Body of pancreas (tissue), 4 donors: ENCODE measurements around the gene STX4. TPM values are rescaled to one million over a fixed set of nuclear protein-coding genes. Genes with fewer than 3 reads are reported as not detected.

ENCODE experiments used
- ATAC-seq: fragments of 150-250 bp; one replicate; pipeline ENCODE4 v1.9.1; 2016
- DNase-seq, 4 donors: peaks; one replicate each; pipeline ENCODE4 v3.0.0-alpha.2; 2019
- H3K27ac ChIP-seq, 4 donors: fragments of 200-600 bp; sonication (generic); 1 replicate in 3 of 4; 2 replicates in 1 of 4; pipeline versions ENCODE4 v1.5.1 to v1.6.1; 2016 to 2019; ENCODE audit warnings: mild to moderate bottlenecking in 1 of 4, mixed read lengths in 1 of 4, moderate library complexity in 1 of 4
- H3K27me3 ChIP-seq, 2 donors: fragments of 200-600 bp; sonication (generic); one replicate each; pipeline ENCODE4 v1.6.0; 2016; ENCODE audit warnings: mild to moderate bottlenecking in 1 of 2
- H3K36me3 ChIP-seq, 2 donors: fragments of 200-600 bp; sonication (generic); replicated peaks in 1 of 2; 2 replicates each; pipeline ENCODE4 v1.5.1; 2016; ENCODE audit warnings: low read depth in 2 of 2; ENCODE audit not compliant: insufficient read depth in 1 of 2
- H3K4me1 ChIP-seq: fragments of 200-600 bp; sonication (generic); one replicate; pipeline ENCODE4 v1.6.0; 2016
- H3K4me3 ChIP-seq, 2 donors: fragments of 200-600 bp; sonication (generic); 1 replicate in 1 of 2; 2 replicates in 1 of 2; pipeline ENCODE4 v1.5.1; 2016 to 2019
- H3K9me3 ChIP-seq, 3 donors: fragments of 200-600 bp; sonication (generic); 1 replicate in 2 of 3; 2 replicates in 1 of 3; pipeline ENCODE4 v1.5.1; 2016
- CTCF ChIP-seq, 7 experiments: fragments of 450-650 bp in 4 of 7; fragments of 200-600 bp in 3 of 7; sonication (generic) in 3 of 7; IDR thresholded peaks; one replicate each; pipeline ENCODE4 v1.5.1; 2016 to 2019; ENCODE audit warnings: antibody characterized with exemption in 7 of 7
- POLR2A ChIP-seq, 3 donors: fragments of 450-650 bp; IDR thresholded peaks; one replicate each; pipeline ENCODE4 v1.6.1; 2016; ENCODE audit warnings: antibody characterized with exemption in 3 of 3, mild to moderate bottlenecking in 2 of 3
- WGBS, 2 donors: methylation state at CpG; one replicate each; pipeline ENCODE4 v1.1.5; 2017; 5-methylcytosine and 5-hydroxymethylcytosine counted together
- intact Hi-C: fragments of 100-400 bp; cut with DNase I; formaldehyde crosslinking; loops from one replicate; pipeline ENCODE4 v1.15.1; 2023
- total RNA-seq, 2 donors: library from RNA; depleted of rRNA; stranded (reverse); fragments of >200 nt; gene quantifications; one replicate each; pipeline ENCODE4 v1.1.0, GENCODE V29; 2016

Gene STX4
- total RNA-seq, 2 donors from 2014 or later: 25.9 to 38.6 TPM

DNA sequence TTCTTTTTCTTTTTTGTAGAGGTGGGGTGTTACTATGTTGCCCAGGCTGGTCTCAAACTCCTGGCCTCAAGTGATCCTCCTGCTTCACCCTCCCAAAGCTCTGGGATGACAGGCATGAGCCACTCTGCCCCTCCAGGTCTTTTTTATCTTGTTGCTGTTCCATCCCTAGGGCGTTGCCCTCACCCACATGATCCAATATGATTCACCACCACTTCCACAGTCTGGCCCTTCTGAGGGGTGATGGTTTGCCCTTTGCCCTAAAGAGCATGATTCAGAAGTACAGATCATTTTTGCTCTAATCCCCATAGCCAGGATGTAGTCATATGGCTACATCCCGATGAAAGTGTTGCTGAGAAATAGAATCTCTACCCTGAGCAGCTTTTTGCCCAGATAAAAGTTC is 18.8 kb downstream of the STX4 start:
- Histone ChIP-seq H3K27ac (no peak overlapping the region), H3K4me3 (no peak overlapping the region), H3K4me1 (no peaks in the 10 kb centered on the region), H3K27me3 (no peaks in the 10 kb centered on the region), H3K36me3 (no peaks in the 10 kb centered on the region), H3K9me3 (no peaks in the 10 kb centered on the region)
- DNase-seq: peak in 1 of 4 donors; percentile 30
- ATAC-seq: peak; percentile 48
- intact Hi-C loops: no loop called here
- TF ChIP-seq CTCF (IDR thresholded peaks at IDR 0.05) (no peak), POLR2A (IDR thresholded peaks at IDR 0.05) (no peak)
- WGBS, 2 donors: 62 to 63% methylated on average over 2 of the region's 2 CpGs

GRCh38 chr16:31055613-31056012 is 22.3 kb downstream of the STX4 start:
- DNase-seq (no peak), ATAC-seq (no peak)
- TF ChIP-seq POLR2A (IDR thresholded peaks at IDR 0.05) (no peak), CTCF (IDR thresholded peaks at IDR 0.05) (no peak)
- Histone ChIP-seq H3K4me1 (no peaks in the 10 kb centered on the region), H3K36me3 (peaks cover 0 to 1% of the 10 kb centered on the region in 2 donors), H3K27ac (no peak overlapping the region), H3K9me3 (no peaks in the 10 kb centered on the region), H3K4me3 (no peak overlapping the region), H3K27me3 (no peaks in the 10 kb centered on the region)
- intact Hi-C loops: no loop called here
- 80 to 88% methylated on average over 4 of the region's 4 CpGs for WGBS, 2 donors

DNA sequence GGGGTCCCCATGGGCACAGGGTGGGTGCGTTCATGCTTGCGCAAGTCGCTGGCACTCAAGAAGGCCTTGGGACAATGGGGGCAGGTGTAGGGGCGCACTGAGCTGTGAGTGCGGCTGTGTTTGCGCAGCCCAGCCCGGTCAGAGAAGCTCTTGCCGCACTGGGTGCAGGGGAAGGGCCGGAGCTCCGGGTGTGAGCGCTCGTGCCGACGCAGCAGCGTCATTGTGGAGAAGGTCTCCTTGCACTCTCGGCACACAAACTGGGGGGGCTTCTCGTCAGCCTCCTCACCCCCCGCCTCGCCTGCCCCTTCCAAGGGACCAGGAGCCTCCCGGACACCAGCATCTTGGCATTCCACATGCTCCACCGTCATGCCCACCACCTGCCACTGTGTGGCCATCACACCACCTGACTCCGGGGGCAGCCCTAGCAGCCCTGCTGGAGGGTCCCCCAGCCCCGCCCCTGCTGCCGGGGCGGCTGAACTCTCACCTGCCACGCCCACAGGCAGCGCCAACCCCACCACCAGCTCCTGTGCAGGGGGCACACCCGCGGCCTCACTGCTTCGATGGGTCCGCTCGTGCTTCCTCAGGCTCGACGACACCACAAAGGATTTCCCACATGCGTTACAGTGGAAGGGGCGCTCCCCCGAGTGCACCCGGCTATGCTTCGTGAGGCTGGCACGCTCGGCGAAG is 27.9 kb downstream of the STX4 start:
- intact Hi-C loops: no loop called here
- Histone ChIP-seq H3K4me3 (no peak overlapping the region), H3K4me1 (no peaks in the 10 kb centered on the region), H3K27me3 (no peaks in the 10 kb centered on the region), H3K36me3 (peaks cover 3 to 7% of the 10 kb centered on the region in 2 donors), H3K9me3 (no peaks in the 10 kb centered on the region), H3K27ac (no peak overlapping the region)
- no peak for DNase-seq
- 92 to 93% methylated on average over 22 to 32 of the region's 42 CpGs for WGBS, 2 donors
- no peak for ATAC-seq
- no peak for TF ChIP-seq CTCF (IDR thresholded peaks at IDR 0.05)
- TF ChIP-seq POLR2A (IDR thresholded peaks at IDR 0.05): no peak

DNA sequence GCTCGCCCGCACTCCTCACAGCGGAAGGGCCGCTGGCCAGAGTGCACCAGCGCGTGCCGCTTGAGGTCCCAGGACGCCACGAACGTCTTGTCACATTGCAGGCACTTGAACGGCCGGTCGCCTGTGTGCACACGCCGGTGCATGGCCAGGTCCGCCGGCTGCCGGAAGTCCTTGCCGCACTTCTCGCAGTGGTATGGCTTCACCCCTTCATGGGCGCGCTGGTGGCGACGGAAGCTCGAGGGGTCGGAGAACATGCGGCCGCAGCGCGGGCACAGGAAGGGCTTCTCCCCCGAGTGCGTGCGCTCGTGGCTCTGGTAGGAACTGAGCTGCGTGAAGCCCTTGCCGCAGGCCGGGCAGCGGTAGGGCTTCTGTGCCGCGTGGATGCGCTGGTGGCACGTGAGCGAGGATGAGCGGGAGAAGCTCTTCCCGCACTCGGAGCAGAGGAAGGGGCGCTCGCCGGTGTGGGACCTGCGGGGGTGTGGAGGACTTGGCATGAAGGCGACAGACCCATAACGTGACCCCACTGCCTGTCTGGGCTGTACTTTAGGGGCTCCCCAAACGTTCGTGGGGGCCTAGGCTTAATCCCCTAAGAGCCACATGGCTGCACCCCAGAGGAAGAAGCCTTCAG is 28.6 kb downstream of the STX4 start:
- ATAC-seq (no peak), DNase-seq (no peak)
- no peaks in the 10 kb centered on the region for H3K9me3 ChIP-seq
- no peaks in the 10 kb centered on the region for H3K27me3 ChIP-seq
- H3K4me1 ChIP-seq: no peaks in the 10 kb centered on the region
- H3K36me3 ChIP-seq: peaks cover 3 to 7% of the 10 kb centered on the region in 2 donors
- no peak overlapping the region for H3K4me3 ChIP-seq
- intact Hi-C loops: no loop called here
- TF ChIP-seq POLR2A (IDR thresholded peaks at IDR 0.05): no peak
- no peak for TF ChIP-seq CTCF (IDR thresholded peaks at IDR 0.05)
- 89 to 95% methylated on average over 19 to 44 of the region's 54 CpGs for WGBS, 2 donors
- no peak overlapping the region for H3K27ac ChIP-seq

DNA sequence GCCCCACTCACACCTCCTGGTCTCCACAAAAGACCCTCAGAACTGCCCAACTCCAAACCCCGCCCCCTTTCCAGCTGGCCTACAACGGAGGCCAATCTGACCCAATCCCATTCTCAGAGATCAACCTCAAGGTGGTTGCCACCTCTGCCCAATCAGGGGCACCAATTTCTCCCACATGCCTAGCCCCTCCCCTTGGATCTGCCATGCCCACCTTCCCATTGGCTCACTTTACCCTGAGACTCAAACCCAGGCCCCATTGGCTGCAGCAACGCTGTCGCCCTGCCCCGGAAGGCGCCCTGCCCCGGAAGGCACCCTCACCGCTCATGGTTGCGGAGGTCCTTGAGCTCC is 30.1 kb downstream of the STX4 start:
- no peaks in the 10 kb centered on the region for H3K9me3 ChIP-seq
- no peak for DNase-seq
- no peaks in the 10 kb centered on the region for H3K27me3 ChIP-seq
- no peak overlapping the region for H3K27ac ChIP-seq
- peaks cover 3 to 7% of the 10 kb centered on the region in 2 donors for H3K36me3 ChIP-seq
- intact Hi-C loops: no loop called here
- no peak overlapping the region for H3K4me3 ChIP-seq
- ATAC-seq: no peak
- TF ChIP-seq CTCF (IDR thresholded peaks at IDR 0.05) (no peak), POLR2A (IDR thresholded peaks at IDR 0.05) (no peak)
- H3K4me1 ChIP-seq: no peaks in the 10 kb centered on the region
- WGBS, 2 donors: 94 to 96% methylated on average over 4 to 9 of the region's 9 CpGs
